HG03135 (cell line): ENCODE results near the gene AP1B1.
"Not testable (repeated sequence)": the region's sequence is repeated elsewhere in the genome, so short reads cannot be mapped to it uniquely, and the experiment has no call there.

Experiments
- ATAC-seq: cut with Tn5 transposase; IDR thresholded peaks from one replicate; pipeline ENCODE4 v1.9.1; 2021; ENCODE audit warnings: mild to moderate bottlenecking, moderate library complexity; ENCODE audit not compliant: unreplicated experiment

The AP1B1 gene

GRCh38 chr22:29388759-29389090 is 355 bp upstream of the AP1B1 start:
- no peak for ATAC-seq

- ATAC-seq = no peak
Observed at GRCh38 chr22:29386708-29387107, 1.7 kb downstream of the AP1B1 start.

DNA sequence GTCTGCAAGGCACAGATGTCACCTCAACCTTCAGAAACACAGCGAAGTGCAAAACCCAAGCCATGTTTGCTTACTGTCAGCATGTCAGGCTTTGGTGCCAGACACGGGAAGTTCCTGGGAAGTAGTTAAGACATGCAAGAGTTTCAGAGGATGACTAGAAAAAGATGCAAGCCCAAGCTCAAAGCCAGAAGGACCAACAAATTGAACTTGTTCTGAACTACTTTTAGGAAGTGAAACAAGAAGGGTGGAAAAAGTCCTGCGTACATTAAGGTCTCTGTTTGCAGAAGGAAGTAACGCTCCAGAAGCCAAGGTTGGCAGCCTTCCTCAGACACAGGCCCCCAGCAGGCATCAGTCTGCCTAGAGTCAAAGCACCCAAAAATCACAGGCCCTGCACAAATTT is 2.6 kb downstream of the AP1B1 start:
- no peak for ATAC-seq

DNA sequence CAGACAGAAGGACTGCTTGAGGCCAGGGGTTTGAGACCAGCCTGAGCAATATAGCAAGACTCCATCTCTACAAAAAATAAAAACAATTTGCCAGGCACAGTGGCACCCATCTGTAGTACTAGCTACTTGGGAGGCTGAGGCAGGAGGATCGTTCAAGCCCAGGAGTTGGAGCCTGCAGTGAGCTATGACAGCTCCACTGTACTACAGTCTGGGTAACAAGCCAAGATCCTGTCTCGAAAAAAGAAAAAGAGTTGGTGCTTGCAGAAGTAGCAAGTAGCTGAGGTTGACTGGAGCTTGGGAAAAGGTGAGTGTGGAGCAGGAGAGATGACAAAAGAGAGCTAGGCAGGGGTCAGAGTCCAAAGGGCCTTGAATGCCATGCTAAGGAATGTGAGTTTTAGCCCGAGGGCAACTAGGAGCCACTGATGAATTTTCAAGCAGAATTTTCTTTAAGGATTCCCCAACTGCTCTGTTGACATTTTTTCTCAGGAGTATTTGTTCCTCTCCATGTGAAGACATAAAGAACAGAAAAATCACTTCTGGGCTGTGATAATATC is 3.1 kb downstream of the AP1B1 start:
- ATAC-seq = no peak

DNA sequence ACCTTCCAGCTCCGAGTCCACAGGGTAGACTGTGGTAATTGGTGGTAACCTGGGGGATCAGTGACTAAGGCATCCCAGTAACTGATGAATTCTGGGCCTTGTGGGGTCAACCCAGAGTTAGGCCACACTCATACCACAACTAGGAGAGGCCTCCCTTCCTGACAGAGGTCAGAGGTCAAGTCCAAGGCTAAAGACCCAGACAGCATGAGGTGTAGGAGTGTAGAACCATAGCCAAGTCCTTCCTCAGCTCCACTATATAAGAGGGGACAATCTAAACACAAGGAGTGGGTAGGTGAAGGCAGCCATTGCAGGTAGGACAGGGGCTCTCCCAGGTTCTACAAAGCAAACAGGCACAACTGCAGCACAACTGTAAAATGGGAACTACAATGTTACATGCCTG is 4.6 kb downstream of the AP1B1 start:
- no peak for ATAC-seq

DNA sequence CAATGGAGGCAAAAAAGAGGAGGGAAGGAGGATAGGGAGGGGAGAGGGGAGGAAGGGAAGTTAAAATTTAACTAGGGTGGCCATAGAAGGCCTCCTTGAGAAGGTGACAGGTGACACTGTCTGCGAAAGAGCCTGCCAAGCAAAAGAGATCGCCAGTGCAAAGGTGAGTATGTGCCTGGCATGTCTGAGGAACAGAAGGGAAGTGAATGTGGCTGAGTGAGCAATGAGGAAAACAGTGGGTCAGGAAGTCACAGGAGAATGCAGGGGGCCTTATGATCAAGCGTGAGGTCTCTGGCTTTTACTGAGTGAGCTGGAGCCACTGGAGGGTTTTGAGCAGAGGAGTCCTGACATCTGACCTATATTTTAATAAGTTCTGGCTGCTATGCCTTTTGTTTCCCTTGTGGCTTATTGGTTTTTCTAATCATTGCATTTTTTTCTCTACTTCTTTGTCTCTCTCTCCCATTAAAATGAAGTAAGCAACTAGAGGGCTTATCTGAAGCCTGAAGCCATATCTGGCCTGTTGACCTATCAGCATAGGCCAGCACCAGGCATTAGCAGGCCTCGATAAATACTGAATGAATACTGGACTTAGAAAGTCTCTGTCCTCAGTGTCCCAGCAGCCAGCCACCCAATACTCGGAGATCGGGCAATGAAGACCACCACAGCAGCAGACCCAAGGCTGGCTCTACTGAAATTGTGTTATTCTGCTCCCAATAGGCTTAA is 5.6 kb downstream of the AP1B1 start:
- no peak for ATAC-seq

DNA sequence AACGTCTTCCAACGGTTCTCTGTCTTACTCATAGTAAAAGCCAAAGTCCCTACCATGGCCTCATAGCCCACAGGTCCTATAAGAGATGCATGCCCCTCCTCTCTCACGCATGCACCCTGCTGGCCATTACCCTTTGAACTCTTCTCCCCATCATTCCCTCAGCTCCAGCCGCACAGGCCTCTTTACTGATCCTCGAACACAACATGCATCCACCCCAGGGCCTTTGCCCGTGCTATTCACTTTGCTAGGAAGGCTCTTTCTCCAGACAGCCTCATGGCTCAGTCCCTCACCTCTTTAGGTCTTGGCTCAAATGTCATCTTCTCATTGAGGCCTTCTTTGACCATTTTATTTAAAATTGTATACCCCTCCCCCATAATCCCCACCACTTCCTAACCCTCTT is 7.5 kb downstream of the AP1B1 start:
- no peak for ATAC-seq

- ATAC-seq = no peak
Observed at GRCh38 chr22:29380032-29380781, 8.2 kb downstream of the AP1B1 start.

DNA sequence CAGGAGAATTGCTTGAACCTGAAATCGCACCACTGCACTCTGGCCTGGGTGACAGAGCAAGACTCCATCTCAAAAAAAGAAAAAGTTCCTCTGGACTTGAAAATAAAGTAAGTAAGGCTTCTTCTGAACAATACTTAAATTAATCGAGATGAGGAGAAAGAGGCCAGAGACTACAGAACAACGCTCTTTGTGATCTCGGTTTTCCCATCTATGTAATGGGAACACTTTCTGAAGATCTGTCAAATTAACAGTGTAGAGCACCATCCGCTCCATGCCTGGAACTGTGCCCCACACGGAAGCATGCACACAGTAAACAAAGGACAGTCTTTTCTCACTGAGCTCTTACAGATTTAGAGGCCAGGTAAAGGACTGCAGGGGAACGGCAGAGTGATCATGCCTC is 9.1 kb downstream of the AP1B1 start:
- no peak for ATAC-seq

DNA sequence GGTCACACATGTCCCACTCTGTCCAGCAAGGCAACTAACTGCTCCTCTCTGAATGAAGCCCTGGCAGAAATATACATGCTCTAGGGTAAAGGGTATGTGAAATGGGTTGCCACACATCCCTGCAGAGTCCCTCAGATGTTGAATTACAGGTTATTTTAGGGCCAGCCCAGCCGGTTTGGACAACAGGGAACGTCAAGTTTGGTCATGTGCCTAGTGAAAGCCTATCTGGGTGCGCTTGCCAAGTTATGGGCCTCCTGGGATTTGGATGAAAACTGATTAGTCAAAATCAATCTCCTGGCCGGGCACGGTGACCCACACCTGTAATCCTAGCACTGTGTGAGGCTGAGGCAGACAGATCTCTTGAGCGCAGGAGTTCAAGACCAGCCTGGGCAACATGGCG is 10.4 kb downstream of the AP1B1 start:
- no peak for ATAC-seq

DNA sequence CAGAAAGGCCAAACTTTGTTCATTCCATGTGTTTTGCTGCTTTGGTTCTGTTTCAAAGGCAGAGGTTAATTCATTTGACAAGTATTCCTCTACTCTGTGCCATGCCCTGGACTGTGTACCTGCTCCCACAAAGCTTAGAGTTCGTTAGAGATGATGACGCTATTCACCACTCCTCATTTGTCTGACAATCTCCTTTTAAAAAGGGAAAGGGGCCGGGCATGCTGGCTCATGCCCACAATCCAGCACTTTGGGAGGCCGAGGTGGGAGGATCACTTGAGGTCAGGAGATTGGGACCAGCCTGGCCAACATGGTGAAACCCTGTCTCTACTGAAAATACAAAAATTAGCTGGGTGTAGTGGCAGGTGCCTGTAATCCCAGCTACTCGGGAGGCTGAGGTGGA is 11.7 kb downstream of the AP1B1 start:
- not testable (repeated sequence) for ATAC-seq

DNA sequence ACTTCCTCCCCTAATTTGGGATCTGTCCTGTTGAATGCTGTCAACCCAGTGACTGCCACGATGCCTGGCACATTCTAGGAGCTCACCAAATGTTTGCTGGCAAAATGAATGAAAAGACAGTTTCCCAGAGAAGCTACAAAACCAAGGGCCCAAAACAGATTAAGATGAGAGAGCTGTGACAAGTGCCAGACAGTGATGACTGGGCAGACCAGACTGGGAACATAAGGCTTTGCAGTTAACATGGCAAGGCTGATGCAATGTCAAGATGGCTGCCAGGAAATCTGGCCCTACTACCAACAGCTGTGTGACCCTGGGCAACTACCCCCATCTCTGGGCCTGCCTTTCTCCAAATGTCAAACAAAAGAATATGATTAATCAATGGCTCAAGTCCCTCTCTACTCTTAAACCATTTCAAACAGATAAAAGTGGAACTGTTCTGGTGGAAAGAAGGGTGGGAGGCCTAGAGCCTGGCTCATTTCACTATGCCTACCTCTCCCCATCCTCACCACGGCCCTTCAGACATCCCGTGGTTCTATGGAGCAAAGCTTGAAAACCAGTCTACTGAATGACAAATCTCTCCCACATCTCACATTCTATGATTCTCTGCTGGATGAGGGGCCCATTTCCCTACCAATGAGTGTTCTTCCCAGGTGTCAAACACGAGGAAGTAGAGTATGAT is 12.8 kb downstream of the AP1B1 start:
- ATAC-seq = no peak

- not testable (repeated sequence) for ATAC-seq
Observed at GRCh38 chr22:29374806-29375205, 13.6 kb downstream of the AP1B1 start.

- ATAC-seq = no peak
Observed at GRCh38 chr22:29374401-29374800, 14.0 kb downstream of the AP1B1 start.

DNA sequence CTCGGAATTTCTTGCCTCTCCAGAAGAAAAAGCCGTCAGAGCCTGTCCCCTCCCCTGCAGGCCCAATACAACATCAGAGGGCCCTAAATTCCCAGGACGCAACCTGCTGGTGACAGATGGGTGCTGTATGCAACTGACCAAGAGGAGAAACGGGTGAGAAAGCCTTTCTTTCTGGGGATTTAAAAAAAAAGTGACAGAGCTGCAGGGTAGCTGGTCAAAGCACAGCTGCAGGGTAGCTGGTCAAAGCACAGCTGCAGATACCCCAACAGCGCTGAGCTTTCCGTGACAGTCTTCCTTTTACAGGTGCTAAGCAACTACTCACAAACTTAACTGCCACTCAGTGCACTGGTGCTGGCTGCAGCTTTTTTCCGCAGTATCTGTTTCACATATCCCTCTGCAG is 17.8 kb downstream of the AP1B1 start:
- ATAC-seq = no peak

- no peak for ATAC-seq
Observed at GRCh38 chr22:29369460-29369859, 18.9 kb downstream of the AP1B1 start.

DNA sequence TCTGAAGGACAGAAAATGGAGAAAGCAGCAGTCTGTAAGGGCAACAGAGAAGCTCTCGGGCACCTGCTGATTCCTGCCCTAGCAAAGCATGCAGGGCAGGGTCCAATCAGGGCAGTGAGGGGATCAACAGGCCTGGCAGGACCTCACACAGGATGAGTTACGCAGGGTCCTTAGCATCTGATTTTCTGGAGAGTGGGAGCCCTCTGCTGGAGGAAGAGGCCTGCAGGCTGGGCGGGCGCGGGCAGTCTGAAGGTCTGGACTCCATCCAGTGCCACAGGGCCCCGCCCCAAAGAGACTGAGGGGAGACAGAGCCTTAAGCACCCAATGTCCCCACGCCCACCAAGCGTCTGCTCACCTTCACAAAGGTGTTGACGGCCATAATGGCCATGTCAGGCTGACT is 28.9 kb downstream of the AP1B1 start:
- ATAC-seq = no peak

DNA sequence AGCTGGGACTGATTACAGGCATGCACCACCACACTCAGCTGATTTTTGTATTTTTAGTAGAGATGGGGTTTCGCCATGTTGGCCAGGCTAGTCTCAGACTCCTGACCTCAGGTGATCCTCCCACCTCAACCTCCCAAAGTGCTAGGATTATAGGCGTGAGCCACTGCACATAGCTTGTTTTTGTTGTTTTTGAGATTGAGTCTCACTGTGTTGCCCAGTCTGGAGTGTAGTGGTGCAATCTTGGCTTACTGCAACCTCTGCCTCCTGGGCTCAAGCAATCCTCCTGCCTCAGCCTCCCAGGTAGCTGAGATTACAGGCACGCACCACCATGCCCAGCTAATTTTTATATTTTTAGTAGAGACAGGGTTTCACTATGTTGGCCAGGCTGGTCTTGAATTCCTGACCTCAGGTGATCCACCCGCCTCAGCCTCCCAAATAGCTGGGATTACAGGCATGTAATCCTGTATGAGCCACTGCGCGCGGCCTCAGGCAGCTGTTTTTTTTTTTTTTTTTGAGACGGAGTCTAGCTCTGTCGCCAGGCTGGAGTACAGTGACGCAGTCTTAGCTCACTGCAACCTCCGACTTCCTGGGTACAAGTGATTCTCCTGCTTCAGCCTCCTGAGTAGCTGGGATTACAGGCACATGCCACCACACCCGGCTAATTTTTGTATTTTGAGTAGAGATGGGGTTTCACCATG is 31.0 kb downstream of the AP1B1 start:
- ATAC-seq = not testable (repeated sequence)

DNA sequence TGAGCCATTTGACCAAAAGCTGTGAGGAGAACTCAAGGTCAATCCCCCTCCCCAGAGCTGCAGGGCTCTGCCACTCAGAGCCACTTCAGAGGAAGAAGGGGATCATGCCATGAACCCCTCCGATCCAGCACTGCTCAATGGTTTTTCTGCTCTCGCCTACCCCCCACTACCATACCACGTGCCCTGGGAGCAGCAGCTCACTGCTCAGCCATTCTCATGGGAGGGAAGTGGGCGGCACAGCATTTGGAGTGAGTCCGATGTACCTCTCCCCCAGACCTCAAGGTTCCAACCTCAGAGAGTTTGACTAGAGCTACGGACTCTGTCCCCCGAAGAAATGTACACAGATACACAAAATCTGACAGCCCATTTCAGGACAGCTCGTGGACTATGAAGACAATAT is 34.5 kb downstream of the AP1B1 start:
- ATAC-seq = no peak

- ATAC-seq = no peak
Observed at GRCh38 chr22:29353286-29353685, 35.1 kb downstream of the AP1B1 start.

DNA sequence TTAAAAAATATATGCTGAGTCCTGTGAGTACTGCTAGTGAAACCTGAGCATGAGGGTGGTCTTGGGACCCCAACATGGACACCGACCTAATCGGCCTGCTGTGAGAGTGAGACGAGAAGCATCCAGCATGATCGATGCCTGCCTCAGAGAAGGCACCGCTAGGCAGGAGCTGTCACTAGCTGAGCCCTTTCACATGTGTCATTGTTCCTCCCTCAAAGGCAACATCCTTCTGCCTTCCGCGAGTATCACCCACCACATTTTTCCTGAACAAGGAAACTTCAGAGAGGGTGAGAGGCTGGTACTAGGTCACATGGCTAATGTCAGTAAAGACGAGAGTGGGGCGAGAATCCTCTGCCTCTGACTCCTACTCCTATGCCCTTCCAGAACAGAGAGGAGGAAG is 35.6 kb downstream of the AP1B1 start:
- ATAC-seq = no peak
